ENCODE data around the gene RNF114.

Gene RNF114

DNA sequence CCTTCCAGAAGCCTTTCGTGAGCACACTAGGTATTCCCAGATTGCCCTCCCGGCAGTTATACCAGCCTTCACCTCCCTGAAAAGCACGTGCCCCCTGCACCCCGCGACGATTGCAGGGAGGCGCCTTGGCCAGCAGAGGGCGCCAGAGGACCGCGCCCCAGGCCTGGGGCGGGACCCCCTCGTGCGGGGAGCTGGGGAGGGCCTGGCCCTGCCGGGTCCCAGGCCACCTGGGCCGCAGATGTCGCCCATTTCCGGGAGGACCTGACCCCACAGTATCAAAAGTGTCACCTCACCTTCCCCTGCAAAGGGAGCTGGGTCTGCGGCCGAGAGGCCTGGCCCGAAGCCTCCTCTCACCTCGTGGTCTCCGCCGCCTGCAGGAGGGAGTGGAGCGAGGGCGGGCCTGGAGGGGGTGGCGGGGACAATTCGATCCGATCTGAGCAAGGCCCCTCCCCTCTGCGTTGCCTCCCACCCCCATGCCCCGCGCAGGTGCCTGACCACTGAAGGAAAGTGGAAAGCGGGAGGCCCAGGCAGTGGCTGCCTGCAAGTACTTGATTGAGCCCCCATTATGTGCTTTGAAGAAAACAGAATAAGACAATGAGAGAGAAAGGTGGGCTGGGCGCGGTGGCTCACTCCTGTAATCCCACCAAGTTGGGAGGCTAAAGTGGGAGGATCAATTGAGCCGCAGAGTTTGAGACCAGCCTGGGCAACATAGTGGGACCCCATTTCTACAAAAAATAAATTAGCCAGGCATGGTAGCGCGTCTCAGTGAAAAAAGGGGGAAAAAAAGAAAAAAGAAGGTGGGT lies 43.0 kb downstream of the RNF114 start:
- H3K27me3 ChIP-seq (replicated peaks; ENCODE audit: control insufficient read depth, insufficient read depth, low read length, poor library complexity, severe bottlenecking), result no peaks in the 10 kb centered on the region
- DNase-seq, result peak; percentile 49 to 52 (median 49)
- peaks cover 19% of the 10 kb centered on the region for H3K4me1 ChIP-seq (ENCODE audit: control insufficient read depth, insufficient read depth, low read length, poor library complexity, severe bottlenecking)
- H3K9me3 ChIP-seq (ENCODE audit: control insufficient read depth, low read length), result no peaks in the 10 kb centered on the region
- no peaks in the 10 kb centered on the region for H3K36me3 ChIP-seq (ENCODE audit: control insufficient read depth, insufficient read depth, low read length)
- H3K27ac ChIP-seq (ENCODE audit: insufficient read depth, low read length, poor library complexity, severe bottlenecking), result no peak overlapping the region
- no peak overlapping the region for H3K4me3 ChIP-seq (ENCODE audit: insufficient read depth, low read depth, low read length, poor library complexity, severe bottlenecking)

DNA sequence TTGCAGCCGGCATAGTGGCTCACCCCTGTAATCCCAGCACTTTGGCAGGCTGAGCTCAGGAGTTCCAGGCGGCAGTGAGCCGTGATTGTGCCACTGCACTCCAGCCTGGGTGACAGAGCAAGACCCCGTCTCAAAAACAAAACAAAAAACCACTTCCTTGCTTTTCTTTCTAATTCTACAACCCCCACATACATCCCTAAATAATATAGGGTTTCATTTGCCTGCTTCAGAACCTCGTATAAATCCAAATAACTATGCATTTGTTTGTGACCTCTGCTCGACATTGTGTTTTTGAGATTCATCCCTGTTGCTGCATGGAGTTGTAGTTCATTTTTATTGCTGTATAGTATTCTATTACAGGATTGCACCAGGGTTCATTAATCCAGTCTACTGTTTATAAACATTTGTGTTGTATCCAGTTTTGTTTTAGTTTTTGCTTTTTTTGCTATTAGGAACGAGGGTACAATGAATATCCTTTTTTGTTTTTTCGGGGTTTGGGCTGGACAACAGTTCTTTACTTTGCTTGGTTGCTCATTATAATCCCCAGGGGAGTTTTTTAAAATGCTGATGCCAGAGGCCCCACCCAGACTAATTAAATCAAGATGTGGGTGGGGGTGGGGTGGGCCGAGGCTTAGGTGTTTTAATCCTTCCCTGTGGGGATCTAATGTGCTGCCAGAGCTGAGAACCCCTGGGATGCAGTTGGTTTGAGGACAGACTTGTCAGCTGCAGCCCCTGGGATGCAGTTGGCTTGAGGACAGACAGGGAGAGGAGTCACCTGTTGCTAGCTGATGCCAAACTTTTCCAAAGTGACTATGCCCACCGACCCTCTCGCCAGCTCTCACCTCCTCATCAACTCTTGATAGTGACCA lies 44.2 kb downstream of the RNF114 start:
- Histone ChIP-seq H3K27ac (ENCODE audit: insufficient read depth, low read length, poor library complexity, severe bottlenecking) (no peak overlapping the region), H3K4me3 (ENCODE audit: insufficient read depth, low read depth, low read length, poor library complexity, severe bottlenecking) (no peak overlapping the region), H3K9me3 (ENCODE audit: control insufficient read depth, low read length) (no peaks in the 10 kb centered on the region), H3K36me3 (ENCODE audit: control insufficient read depth, insufficient read depth, low read length) (no peaks in the 10 kb centered on the region), H3K27me3 (replicated peaks; ENCODE audit: control insufficient read depth, insufficient read depth, low read length, poor library complexity, severe bottlenecking) (no peaks in the 10 kb centered on the region), H3K4me1 (ENCODE audit: control insufficient read depth, insufficient read depth, low read length, poor library complexity, severe bottlenecking) (peaks cover 19% of the 10 kb centered on the region)
- no peak for DNase-seq

GRCh38 chr20:49981218-49982071 lies 45.2 kb downstream of the RNF114 start:
- Histone ChIP-seq H3K4me3 (ENCODE audit: insufficient read depth, low read depth, low read length, poor library complexity, severe bottlenecking) (no peak overlapping the region), H3K27ac (ENCODE audit: insufficient read depth, low read length, poor library complexity, severe bottlenecking) (no peak overlapping the region), H3K4me1 (ENCODE audit: control insufficient read depth, insufficient read depth, low read length, poor library complexity, severe bottlenecking) (peaks cover 19% of the 10 kb centered on the region), H3K36me3 (ENCODE audit: control insufficient read depth, insufficient read depth, low read length) (no peaks in the 10 kb centered on the region), H3K27me3 (replicated peaks; ENCODE audit: control insufficient read depth, insufficient read depth, low read length, poor library complexity, severe bottlenecking) (no peaks in the 10 kb centered on the region), H3K9me3 (ENCODE audit: control insufficient read depth, low read length) (no peaks in the 10 kb centered on the region)
- no peak for DNase-seq

GRCh38 chr20:49982072-49982345 lies 45.8 kb downstream of the RNF114 start:
- no peak for DNase-seq
- Histone ChIP-seq H3K4me3 (ENCODE audit: insufficient read depth, low read depth, low read length, poor library complexity, severe bottlenecking) (peak overlapping the region; percentile 46), H3K27me3 (replicated peaks; ENCODE audit: control insufficient read depth, insufficient read depth, low read length, poor library complexity, severe bottlenecking) (no peaks in the 10 kb centered on the region), H3K4me1 (ENCODE audit: control insufficient read depth, insufficient read depth, low read length, poor library complexity, severe bottlenecking) (peaks cover 19% of the 10 kb centered on the region), H3K36me3 (ENCODE audit: control insufficient read depth, insufficient read depth, low read length) (no peaks in the 10 kb centered on the region), H3K9me3 (ENCODE audit: control insufficient read depth, low read length) (no peaks in the 10 kb centered on the region), H3K27ac (ENCODE audit: insufficient read depth, low read length, poor library complexity, severe bottlenecking) (no peak overlapping the region)

DNA sequence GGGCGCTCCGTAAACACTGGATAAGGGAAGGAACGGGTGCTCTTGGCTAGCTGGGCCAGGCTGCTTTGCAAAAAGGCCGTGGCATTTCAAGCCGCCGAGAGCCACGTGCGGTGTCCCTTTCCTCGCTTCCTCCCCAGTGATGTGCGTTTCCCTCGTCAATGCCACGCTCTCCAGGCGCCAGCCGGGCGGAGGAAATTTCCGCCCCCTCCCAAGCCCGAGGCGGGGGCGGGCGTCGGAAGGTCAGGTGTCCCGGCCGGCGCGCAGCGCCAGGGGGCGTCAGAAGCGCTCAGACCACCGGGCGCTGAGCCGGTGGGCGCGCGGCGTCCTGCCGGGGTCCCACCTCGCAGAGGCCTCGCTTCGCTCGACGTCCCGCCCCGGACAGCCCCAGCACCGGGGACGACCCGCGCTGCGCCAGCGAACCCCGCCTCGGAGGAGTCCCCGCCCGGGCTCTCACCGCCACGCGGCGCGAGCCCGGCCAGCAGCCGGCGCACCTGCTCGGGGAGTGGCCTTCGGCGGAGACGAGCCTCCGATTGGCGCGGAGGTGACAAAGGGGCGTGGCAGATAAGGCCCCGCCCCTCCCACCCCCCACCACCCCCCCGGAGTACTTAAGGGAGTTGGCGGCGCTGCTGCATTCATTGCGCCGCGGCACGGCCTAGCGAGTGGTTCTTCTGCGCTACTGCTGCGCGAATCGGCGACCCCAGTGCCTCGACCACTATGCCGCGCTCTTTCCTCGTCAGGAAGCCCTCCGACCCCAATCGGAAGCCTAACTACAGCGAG lies 46.3 kb downstream of the RNF114 start, which contains the start of gene SNAI1:
Gene SNAI1, plus strand, starts transcription at position 635 of the 777 bp plus-strand sequence. Its CDS starts 80 bp downstream, at position 715.
- Histone ChIP-seq H3K9me3 (ENCODE audit: control insufficient read depth, low read length) (no peaks in the 10 kb centered on the region), H3K27me3 (replicated peaks; ENCODE audit: control insufficient read depth, insufficient read depth, low read length, poor library complexity, severe bottlenecking) (no peaks in the 10 kb centered on the region), H3K4me3 (ENCODE audit: insufficient read depth, low read depth, low read length, poor library complexity, severe bottlenecking) (peak within 1 kb of the TSS; percentile 48), H3K27ac (ENCODE audit: insufficient read depth, low read length, poor library complexity, severe bottlenecking) (no peak within 1 kb of the TSS), H3K4me1 (ENCODE audit: control insufficient read depth, insufficient read depth, low read length, poor library complexity, severe bottlenecking) (peaks cover 19% of the 10 kb centered on the region), H3K36me3 (ENCODE audit: control insufficient read depth, insufficient read depth, low read length) (no peaks in the 10 kb centered on the region)
- peak; percentile 77 to 80 (median 78) for DNase-seq

DNA sequence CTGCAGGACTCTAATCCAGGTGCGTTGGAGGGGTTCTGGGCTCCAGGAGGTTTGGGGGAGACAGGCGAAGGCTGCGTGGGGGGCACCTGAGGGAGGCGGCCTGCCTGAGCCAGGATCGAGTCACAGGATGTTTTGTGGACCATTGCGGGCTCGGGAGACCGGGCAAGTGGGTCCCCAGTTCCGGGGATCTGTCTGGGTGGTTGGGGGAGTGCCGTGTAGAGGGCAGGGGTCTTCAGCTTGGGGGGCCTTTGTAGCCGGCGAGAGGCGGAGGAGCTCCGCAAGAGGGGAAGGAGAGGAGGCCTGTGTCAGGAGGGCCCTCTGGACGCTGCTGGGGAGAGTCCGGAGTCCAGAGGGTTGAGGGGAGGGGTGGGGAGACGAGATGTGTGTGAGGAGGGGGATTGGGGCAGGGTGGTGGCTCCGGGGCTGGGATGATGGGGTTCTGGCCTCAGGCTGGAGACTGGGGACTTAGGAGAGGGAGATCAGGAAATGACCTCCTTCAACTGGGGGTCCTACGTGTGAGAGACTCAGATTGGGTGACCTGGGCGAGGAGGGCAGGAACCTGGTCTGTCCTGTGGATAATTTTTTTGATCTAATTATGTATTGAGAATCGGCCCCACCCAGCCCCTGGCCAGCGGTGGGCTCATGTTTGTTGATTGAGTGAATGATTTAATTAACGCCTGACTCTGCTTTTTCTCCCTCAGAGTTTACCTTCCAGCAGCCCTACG lies 47.1 kb downstream of the RNF114 start:
- H3K36me3 ChIP-seq (ENCODE audit: control insufficient read depth, insufficient read depth, low read length), result no peaks in the 10 kb centered on the region
- no peak for DNase-seq
- H3K4me1 ChIP-seq (ENCODE audit: control insufficient read depth, insufficient read depth, low read length, poor library complexity, severe bottlenecking), result peaks cover 19% of the 10 kb centered on the region
- H3K27me3 ChIP-seq (replicated peaks; ENCODE audit: control insufficient read depth, insufficient read depth, low read length, poor library complexity, severe bottlenecking), result no peaks in the 10 kb centered on the region
- no peak overlapping the region for H3K27ac ChIP-seq (ENCODE audit: insufficient read depth, low read length, poor library complexity, severe bottlenecking)
- H3K4me3 ChIP-seq (ENCODE audit: insufficient read depth, low read depth, low read length, poor library complexity, severe bottlenecking), result peak overlapping the region; percentile 48
- no peaks in the 10 kb centered on the region for H3K9me3 ChIP-seq (ENCODE audit: control insufficient read depth, low read length)

- Histone ChIP-seq H3K9me3 (ENCODE audit: control insufficient read depth, low read length) (no peaks in the 10 kb centered on the region), H3K27ac (ENCODE audit: insufficient read depth, low read length, poor library complexity, severe bottlenecking) (no peak overlapping the region), H3K4me1 (ENCODE audit: control insufficient read depth, insufficient read depth, low read length, poor library complexity, severe bottlenecking) (peaks cover 17% of the 10 kb centered on the region), H3K4me3 (ENCODE audit: insufficient read depth, low read depth, low read length, poor library complexity, severe bottlenecking) (no peak overlapping the region), H3K36me3 (ENCODE audit: control insufficient read depth, insufficient read depth, low read length) (no peaks in the 10 kb centered on the region), H3K27me3 (replicated peaks; ENCODE audit: control insufficient read depth, insufficient read depth, low read length, poor library complexity, severe bottlenecking) (no peaks in the 10 kb centered on the region)
- no peak for DNase-seq
These were observed 47.7 kb downstream of the RNF114 start for GRCh38 chr20:49983848-49984408.

- Histone ChIP-seq H3K4me1 (ENCODE audit: control insufficient read depth, insufficient read depth, low read length, poor library complexity, severe bottlenecking) (peaks cover 13% of the 10 kb centered on the region), H3K27me3 (replicated peaks; ENCODE audit: control insufficient read depth, insufficient read depth, low read length, poor library complexity, severe bottlenecking) (no peaks in the 10 kb centered on the region), H3K4me3 (ENCODE audit: insufficient read depth, low read depth, low read length, poor library complexity, severe bottlenecking) (no peak overlapping the region), H3K36me3 (ENCODE audit: control insufficient read depth, insufficient read depth, low read length) (no peaks in the 10 kb centered on the region), H3K9me3 (ENCODE audit: control insufficient read depth, low read length) (no peaks in the 10 kb centered on the region), H3K27ac (ENCODE audit: insufficient read depth, low read length, poor library complexity, severe bottlenecking) (no peak overlapping the region)
- DNase-seq, result no peak
These were observed 48.4 kb downstream of the RNF114 start for GRCh38 chr20:49984426-49985153.

Measured in effector memory CD4-positive, alpha-beta T cell (primary cell).